ENCODE results near the gene PGBD1.

PGBD1 gene

GRCh38 chr6:28274888-28275287 is 6.5 kb upstream of the PGBD1 start:
- Histone ChIP-seq H3K4me2 (ENCODE audit: low read length) (no peak overlapping the region), H3K9me3 (ENCODE audit: insufficient read depth, low read length) (no peaks in the 10 kb centered on the region), H3K4me1 (ENCODE audit: low read length) (0 out of 2 replicates have a peak, but pooled peaks cover 3% of the 10 kb centered on the region), H2AFZ (ENCODE audit: low read depth, low read length) (no peak overlapping the region), H3K27me3 (ENCODE audit: low read depth, low read length) (no peaks in the 10 kb centered on the region), H3K9ac (ENCODE audit: low read length) (no peak overlapping the region), H3K36me3 (replicated peaks; ENCODE audit: low read depth, low read length) (peaks cover 11% of the 10 kb centered on the region), H4K20me1 (ENCODE audit: insufficient read depth, low read length) (no peaks in the 10 kb centered on the region), H3K4me3 (ENCODE audit: low read length) (no peak overlapping the region), H3K27ac (ENCODE audit: low read length) (no peak overlapping the region), H3K79me2 (ENCODE audit: low read length) (no peaks in the 10 kb centered on the region)
- TF ChIP-seq CTCF (IDR thresholded peaks at IDR 0.05; ENCODE audit: low read depth, low read length), result no peak
- no peak for TF ChIP-seq EZH2phosphoT487 (IDR thresholded peaks at IDR 0.05; ENCODE audit: low read depth)

DNA sequence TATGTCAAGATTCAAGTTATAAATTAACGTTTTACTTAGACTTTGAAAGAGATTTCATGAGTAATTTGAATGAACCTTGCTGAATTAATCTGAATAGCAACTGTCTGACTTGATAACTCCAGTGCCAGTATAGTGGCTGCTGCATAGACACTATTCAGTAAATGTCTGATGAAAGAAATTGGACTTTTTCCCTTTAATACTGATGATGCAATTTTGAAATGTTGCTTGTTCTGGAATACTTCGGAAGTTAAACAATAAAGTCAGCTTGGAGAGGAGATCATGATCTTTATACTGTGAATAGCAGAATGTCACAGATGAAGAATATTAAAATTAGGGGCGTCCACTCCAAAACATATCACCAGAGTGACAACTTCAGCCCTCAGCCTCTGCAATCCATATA is 3.6 kb upstream of the PGBD1 start:
- TF ChIP-seq CTCF (IDR thresholded peaks at IDR 0.05; ENCODE audit: low read depth, low read length) (no peak), EZH2phosphoT487 (IDR thresholded peaks at IDR 0.05; ENCODE audit: low read depth) (no peak)
- Histone ChIP-seq H3K4me2 (ENCODE audit: low read length) (no peak overlapping the region), H3K9me3 (ENCODE audit: insufficient read depth, low read length) (no peaks in the 10 kb centered on the region), H4K20me1 (ENCODE audit: insufficient read depth, low read length) (no peaks in the 10 kb centered on the region), H3K27me3 (ENCODE audit: low read depth, low read length) (no peaks in the 10 kb centered on the region), H2AFZ (ENCODE audit: low read depth, low read length) (no peak overlapping the region), H3K4me3 (ENCODE audit: low read length) (no peak overlapping the region), H3K4me1 (ENCODE audit: low read length) (peaks cover 14% of the 10 kb centered on the region; the same call in 1 of the 2 replicates), H3K27ac (ENCODE audit: low read length) (no peak overlapping the region), H3K9ac (ENCODE audit: low read length) (no peak overlapping the region), H3K36me3 (replicated peaks; ENCODE audit: low read depth, low read length) (peaks cover 11% of the 10 kb centered on the region), H3K79me2 (ENCODE audit: low read length) (peaks cover 5% of the 10 kb centered on the region; the same call in 1 of the 2 replicates)

- TF ChIP-seq EZH2phosphoT487 (IDR thresholded peaks at IDR 0.05; ENCODE audit: low read depth) (no peak), CTCF (IDR thresholded peaks at IDR 0.05; ENCODE audit: low read depth, low read length) (no peak)
- Histone ChIP-seq H3K9ac (ENCODE audit: low read length) (peak overlapping the region; percentile 73), H3K79me2 (ENCODE audit: low read length) (peaks cover 5% of the 10 kb centered on the region; the same call in 1 of the 2 replicates), H4K20me1 (ENCODE audit: insufficient read depth, low read length) (no peaks in the 10 kb centered on the region), H2AFZ (ENCODE audit: low read depth, low read length) (peak overlapping the region; percentile 42), H3K36me3 (replicated peaks; ENCODE audit: low read depth, low read length) (peaks cover 11% of the 10 kb centered on the region), H3K27me3 (ENCODE audit: low read depth, low read length) (no peaks in the 10 kb centered on the region), H3K27ac (ENCODE audit: low read length) (no peak overlapping the region), H3K9me3 (ENCODE audit: insufficient read depth, low read length) (no peaks in the 10 kb centered on the region), H3K4me2 (ENCODE audit: low read length) (peak overlapping the region; percentile 74), H3K4me3 (ENCODE audit: low read length) (peak overlapping the region; percentile 89), H3K4me1 (ENCODE audit: low read length) (peaks cover 11% of the 10 kb centered on the region; the same call in 1 of the 2 replicates)
Observed at GRCh38 chr6:28280595-28281287, 631 bp upstream of the PGBD1 start.

- Histone ChIP-seq H3K9me3 (ENCODE audit: insufficient read depth, low read length) (no peaks in the 10 kb centered on the region), H3K27ac (ENCODE audit: low read length) (no peak overlapping the region), H3K9ac (ENCODE audit: low read length) (no peak overlapping the region), H2AFZ (ENCODE audit: low read depth, low read length) (no peak overlapping the region), H3K27me3 (ENCODE audit: low read depth, low read length) (no peaks in the 10 kb centered on the region), H3K4me1 (ENCODE audit: low read length) (peaks cover 11% of the 10 kb centered on the region; the same call in 1 of the 2 replicates), H4K20me1 (ENCODE audit: insufficient read depth, low read length) (no peaks in the 10 kb centered on the region), H3K4me3 (ENCODE audit: low read length) (no peak overlapping the region), H3K4me2 (ENCODE audit: low read length) (no peak overlapping the region), H3K79me2 (ENCODE audit: low read length) (peaks cover 5% of the 10 kb centered on the region; the same call in 1 of the 2 replicates), H3K36me3 (replicated peaks; ENCODE audit: low read depth, low read length) (no peaks in the 10 kb centered on the region)
- TF ChIP-seq EZH2phosphoT487 (IDR thresholded peaks at IDR 0.05; ENCODE audit: low read depth), result no peak
- no peak for TF ChIP-seq CTCF (IDR thresholded peaks at IDR 0.05; ENCODE audit: low read depth, low read length)
Observed at GRCh38 chr6:28282926-28283325, 1.6 kb downstream of the PGBD1 start.
